Spleen (tissue), 7 donors: ENCODE results near the gene ELAVL3.

Experiments
- POLR2A ChIP-seq, 3 donors: fragments of 450-650 bp; IDR thresholded peaks; one replicate each; pipeline ENCODE4 v1.5.1; 2017; ENCODE audit warnings: antibody characterized with exemption in 3 of 3, mild to moderate bottlenecking in 1 of 3
- POLR2AphosphoS5 ChIP-seq, 3 donors: sonication (generic); formaldehyde crosslinking; IDR thresholded peaks; one replicate each; pipeline ENCODE4 v1.5.1; 2017; ENCODE audit warnings: antibody characterized with exemption in 3 of 3
- TF ChIP-seq, protein P1 (sequence below), 11 experiments: fragments of 200-600 bp in 7 of 11; fragments of 450-650 bp in 4 of 11; sonication (generic) in 4 of 11; IDR thresholded peaks in 8 of 11; conservative IDR thresholded peaks in 3 of 11; 1 replicate in 7 of 11; 2 replicates in 4 of 11; pipeline versions ENCODE4 v1.4.0 to v1.8.0; 2016 to 2021; ENCODE audit warnings: antibody characterized with exemption in 11 of 11, inconsistent platforms in 4 of 11, mild to moderate bottlenecking in 1 of 11
- donor health status: DM: no; HTN: no; CAD: no; lungs with moderate emphysema.
- donor health status: DM: no; HTN: no; CAD: no.
- donor health status: DM: no; HTN: no; CAD: no.

DNA sequence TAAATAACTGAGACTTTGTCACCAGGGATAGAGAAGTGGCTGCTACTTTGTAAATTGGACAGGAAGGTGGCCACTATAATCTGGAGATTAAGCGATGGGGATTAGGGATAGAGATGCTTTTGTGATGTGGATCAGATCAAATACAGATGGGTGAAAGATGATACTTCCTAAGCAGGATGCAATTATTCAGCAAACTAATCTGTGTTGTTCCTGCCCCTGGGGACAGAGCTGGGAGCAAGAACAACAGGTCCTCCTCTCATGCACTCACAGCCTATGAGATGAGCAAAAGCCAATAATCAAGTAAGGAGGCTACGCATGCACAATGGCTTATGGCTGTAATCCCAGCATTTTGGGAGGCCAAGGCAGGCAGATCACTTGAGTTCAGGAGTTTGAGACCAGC, 66.3 kb downstream of the ELAVL3 start:
- TF ChIP-seq POLR2A (IDR thresholded peaks at IDR 0.05) (no peak), POLR2AphosphoS5 (IDR thresholded peaks at IDR 0.05) (no peak)
- TF ChIP-seq, protein P1, sequence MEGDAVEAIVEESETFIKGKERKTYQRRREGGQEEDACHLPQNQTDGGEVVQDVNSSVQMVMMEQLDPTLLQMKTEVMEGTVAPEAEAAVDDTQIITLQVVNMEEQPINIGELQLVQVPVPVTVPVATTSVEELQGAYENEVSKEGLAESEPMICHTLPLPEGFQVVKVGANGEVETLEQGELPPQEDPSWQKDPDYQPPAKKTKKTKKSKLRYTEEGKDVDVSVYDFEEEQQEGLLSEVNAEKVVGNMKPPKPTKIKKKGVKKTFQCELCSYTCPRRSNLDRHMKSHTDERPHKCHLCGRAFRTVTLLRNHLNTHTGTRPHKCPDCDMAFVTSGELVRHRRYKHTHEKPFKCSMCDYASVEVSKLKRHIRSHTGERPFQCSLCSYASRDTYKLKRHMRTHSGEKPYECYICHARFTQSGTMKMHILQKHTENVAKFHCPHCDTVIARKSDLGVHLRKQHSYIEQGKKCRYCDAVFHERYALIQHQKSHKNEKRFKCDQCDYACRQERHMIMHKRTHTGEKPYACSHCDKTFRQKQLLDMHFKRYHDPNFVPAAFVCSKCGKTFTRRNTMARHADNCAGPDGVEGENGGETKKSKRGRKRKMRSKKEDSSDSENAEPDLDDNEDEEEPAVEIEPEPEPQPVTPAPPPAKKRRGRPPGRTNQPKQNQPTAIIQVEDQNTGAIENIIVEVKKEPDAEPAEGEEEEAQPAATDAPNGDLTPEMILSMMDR (IDR thresholded peaks at IDR 0.05 in 8 of 11, conservative IDR thresholded peaks at IDR 0.05 in 3 of 11), result no peak
